ENCODE results near the gene SLC22A23. TPM values are rescaled to one million over a fixed set of nuclear protein-coding genes. Genes with fewer than 3 reads are reported as not detected.

The SLC22A23 gene
- total and polyA plus RNA-seq, 4 donors = 4.9 to 45.4 (median 19.7) TPM

GRCh38 chr6:3407840-3408239 is 49.0 kb downstream of the SLC22A23 start:
- Histone ChIP-seq H3K4me1 (ENCODE audit: control insufficient read depth in 4 of 4, insufficient read depth in 4 of 4, low read length in 3 of 4) (peaks cover 17 to 84% (median 78%) of the 10 kb centered on the region in 4 donors), H3K27ac (ENCODE audit: low read depth in 1 of 2, low read length in 2 of 2) (peak overlapping the region in 1 of 2 donors; percentile 10), H3K36me3 (ENCODE audit: control insufficient read depth in 4 of 4, insufficient read depth in 3 of 4, low read depth in 1 of 4, low read length in 3 of 4) (peaks cover 0 to 7% (median 5%) of the 10 kb centered on the region in 4 donors), H3K4me3 (ENCODE audit: low read depth in 1 of 3, low read length in 3 of 3) (no peak overlapping the region), H3K9me3 (ENCODE audit: control insufficient read depth in 4 of 4, low read length in 3 of 4) (no peaks in the 10 kb centered on the region), H3K27me3 (ENCODE audit: control insufficient read depth in 4 of 4, insufficient read depth in 4 of 4, low read length in 3 of 4) (no peaks in the 10 kb centered on the region), H3K9ac (ENCODE audit: low read depth in 1 of 2, low read length in 2 of 2) (no peak overlapping the region)
- TF ChIP-seq CTCF (IDR thresholded peaks at IDR 0.05; ENCODE audit: low read depth, low read length, missing input control) = no peak
- TF ChIP-seq RXRA (IDR thresholded peaks at IDR 0.05) = peak in 1 of 2 donors; percentile 3
- no peak for DNase-seq (ENCODE audit: low spot score)

GRCh38 chr6:3406891-3407809 is 49.7 kb downstream of the SLC22A23 start:
- H3K27ac ChIP-seq (ENCODE audit: low read depth in 1 of 2, low read length in 2 of 2) = peak overlapping the region; percentile 22 to 63
- no peaks in the 10 kb centered on the region for H3K27me3 ChIP-seq (ENCODE audit: control insufficient read depth in 4 of 4, insufficient read depth in 4 of 4, low read length in 3 of 4)
- DNase-seq (ENCODE audit: low spot score) = no peak
- no peak overlapping the region for H3K9ac ChIP-seq (ENCODE audit: low read depth in 1 of 2, low read length in 2 of 2)
- no peak overlapping the region for H3K4me3 ChIP-seq (ENCODE audit: low read depth in 1 of 3, low read length in 3 of 3)
- no peaks in the 10 kb centered on the region for H3K9me3 ChIP-seq (ENCODE audit: control insufficient read depth in 4 of 4, low read length in 3 of 4)
- H3K36me3 ChIP-seq (ENCODE audit: control insufficient read depth in 4 of 4, insufficient read depth in 3 of 4, low read depth in 1 of 4, low read length in 3 of 4) = peaks cover 0 to under 1% (median 0%) of the 10 kb centered on the region in 4 donors
- TF ChIP-seq FOXA2 (IDR thresholded peaks at IDR 0.05) (no peak), RXRA (IDR thresholded peaks at IDR 0.05) (peak; percentile 26 to 29)
- WGBS = 53% methylated on average over 3 of the region's 3 CpGs
- peaks cover 22 to 91% (median 85%) of the 10 kb centered on the region in 4 donors for H3K4me1 ChIP-seq (ENCODE audit: control insufficient read depth in 4 of 4, insufficient read depth in 4 of 4, low read length in 3 of 4)

GRCh38 chr6:3406362-3406821 is 50.5 kb downstream of the SLC22A23 start:
- Histone ChIP-seq H3K9ac (ENCODE audit: low read depth in 1 of 2, low read length in 2 of 2) (no peak overlapping the region), H3K27ac (ENCODE audit: low read depth in 1 of 2, low read length in 2 of 2) (peak overlapping the region; percentile 22 to 63), H3K27me3 (ENCODE audit: control insufficient read depth in 4 of 4, insufficient read depth in 4 of 4, low read length in 3 of 4) (no peaks in the 10 kb centered on the region), H3K4me3 (ENCODE audit: low read depth in 1 of 3, low read length in 3 of 3) (no peak overlapping the region), H3K9me3 (ENCODE audit: control insufficient read depth in 4 of 4, low read length in 3 of 4) (no peaks in the 10 kb centered on the region), H3K4me1 (ENCODE audit: control insufficient read depth in 4 of 4, insufficient read depth in 4 of 4, low read length in 3 of 4) (peaks cover 28 to 97% (median 90%) of the 10 kb centered on the region in 4 donors), H3K36me3 (ENCODE audit: control insufficient read depth in 4 of 4, insufficient read depth in 3 of 4, low read depth in 1 of 4, low read length in 3 of 4) (no peaks in the 10 kb centered on the region)
- WGBS = 31% methylated on average over 9 of the region's 9 CpGs
- DNase-seq (ENCODE audit: low spot score) = no peak
- TF ChIP-seq JUND (IDR thresholded peaks at IDR 0.05) (peak; percentile 81 to 91), TAF1 (conservative IDR thresholded peaks at IDR 0.05) (no peak), NR2F2 (IDR thresholded peaks at IDR 0.05) (peak; percentile 43), ATF3 (IDR thresholded peaks at IDR 0.05) (no peak), EGR1 (IDR thresholded peaks at IDR 0.05; ENCODE audit: low read depth in 2 of 2) (peak in 1 of 2 donors; percentile 73), REST (IDR thresholded peaks at IDR 0.05) (no peak), HNF4G (IDR thresholded peaks at IDR 0.05) (peak; percentile 72), FOXA1 (IDR thresholded peaks at IDR 0.05) (no peak), CTCF (IDR thresholded peaks at IDR 0.05; ENCODE audit: low read depth, low read length, missing input control) (no peak), GABPA (IDR thresholded peaks at IDR 0.05 in 1 of 2, conservative IDR thresholded peaks at IDR 0.05 in 1 of 2) (no peak), SP1 (IDR thresholded peaks at IDR 0.05) (peak; percentile 71), HNF4A (conservative IDR thresholded peaks at IDR 0.05) (peak; percentile 88 to 89), YY1 (IDR thresholded peaks at IDR 0.05) (peak; percentile 71), MAX (IDR thresholded peaks at IDR 0.05) (peak; percentile 92), RXRA (IDR thresholded peaks at IDR 0.05) (peak; percentile 86 to 91), FOXA2 (IDR thresholded peaks at IDR 0.05) (peak; percentile 46)
